Stimulated activated CD4-positive, alpha-beta T cell treated with anti-CD3 and anti-CD28 coated beads, Interleukin-4, amount 100 ng/mL, for 48 hours (primary cell): ENCODE measurements around the gene CD300LD.

Experiments used
- DNase-seq, 2 donors: peaks; one replicate each; pipeline ENCODE4 v3.0.0-alpha.2; 2020; ENCODE audit warnings: low read depth in 2 of 2

The CD300LD gene

GRCh38 chr17:74543891-74544760 lies 48.0 kb downstream of the CD300LD start:
- no peak for DNase-seq

DNA sequence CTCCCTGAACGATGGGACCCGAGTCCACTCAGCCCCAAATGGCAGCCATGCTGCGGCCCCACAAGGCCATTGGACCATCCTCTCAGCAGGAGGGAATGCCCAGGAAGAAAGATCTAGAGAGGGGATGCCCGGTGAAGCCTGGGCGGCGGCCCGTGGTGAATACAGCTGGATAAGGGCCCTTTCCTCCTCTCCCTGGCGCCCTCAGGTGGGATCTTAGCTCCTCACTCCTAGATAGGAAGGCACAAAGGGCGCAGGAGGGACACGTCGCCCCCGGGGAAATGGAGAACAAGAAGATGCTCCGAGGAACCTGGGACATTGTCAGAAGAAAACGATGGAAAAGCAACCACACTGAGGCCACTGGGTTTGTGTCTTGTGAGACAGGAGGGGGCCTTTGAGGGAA lies 48.7 kb downstream of the CD300LD start:
- DNase-seq: no peak

DNA sequence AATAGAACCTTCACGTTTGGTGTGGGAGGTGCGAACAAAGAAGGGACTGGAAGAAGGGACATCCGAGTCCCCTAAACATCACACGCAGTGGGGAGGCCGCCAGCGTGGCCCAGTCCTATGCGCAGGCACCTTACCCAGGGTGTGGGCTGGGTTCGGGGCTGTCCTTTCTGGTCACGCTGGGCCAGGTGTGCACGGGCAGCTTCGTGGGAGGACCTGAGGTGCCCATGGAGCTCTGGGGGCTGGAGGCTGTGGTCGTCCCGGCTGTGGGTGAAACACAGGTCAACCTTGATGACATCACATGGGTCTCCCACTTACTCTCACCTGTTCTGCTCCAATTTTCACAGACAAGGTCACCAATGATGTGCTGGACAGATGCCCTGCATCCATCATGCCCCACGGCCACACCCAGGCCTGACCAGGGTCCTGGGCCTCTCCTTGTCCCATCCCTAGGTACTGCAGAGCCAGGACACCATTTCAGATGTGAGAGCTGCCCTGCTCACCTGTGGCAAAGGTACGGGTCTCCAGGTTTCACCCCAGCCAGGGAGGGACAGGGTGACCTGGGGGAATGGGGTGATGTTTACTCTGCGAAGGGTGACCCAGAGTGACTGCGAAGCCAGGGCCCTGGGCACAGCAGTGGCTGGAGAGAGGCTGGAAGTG lies 49.2 kb downstream of the CD300LD start:
- DNase-seq: no peak

GRCh38 chr17:74542166-74542565 lies 49.9 kb downstream of the CD300LD start:
- no peak for DNase-seq

DNA sequence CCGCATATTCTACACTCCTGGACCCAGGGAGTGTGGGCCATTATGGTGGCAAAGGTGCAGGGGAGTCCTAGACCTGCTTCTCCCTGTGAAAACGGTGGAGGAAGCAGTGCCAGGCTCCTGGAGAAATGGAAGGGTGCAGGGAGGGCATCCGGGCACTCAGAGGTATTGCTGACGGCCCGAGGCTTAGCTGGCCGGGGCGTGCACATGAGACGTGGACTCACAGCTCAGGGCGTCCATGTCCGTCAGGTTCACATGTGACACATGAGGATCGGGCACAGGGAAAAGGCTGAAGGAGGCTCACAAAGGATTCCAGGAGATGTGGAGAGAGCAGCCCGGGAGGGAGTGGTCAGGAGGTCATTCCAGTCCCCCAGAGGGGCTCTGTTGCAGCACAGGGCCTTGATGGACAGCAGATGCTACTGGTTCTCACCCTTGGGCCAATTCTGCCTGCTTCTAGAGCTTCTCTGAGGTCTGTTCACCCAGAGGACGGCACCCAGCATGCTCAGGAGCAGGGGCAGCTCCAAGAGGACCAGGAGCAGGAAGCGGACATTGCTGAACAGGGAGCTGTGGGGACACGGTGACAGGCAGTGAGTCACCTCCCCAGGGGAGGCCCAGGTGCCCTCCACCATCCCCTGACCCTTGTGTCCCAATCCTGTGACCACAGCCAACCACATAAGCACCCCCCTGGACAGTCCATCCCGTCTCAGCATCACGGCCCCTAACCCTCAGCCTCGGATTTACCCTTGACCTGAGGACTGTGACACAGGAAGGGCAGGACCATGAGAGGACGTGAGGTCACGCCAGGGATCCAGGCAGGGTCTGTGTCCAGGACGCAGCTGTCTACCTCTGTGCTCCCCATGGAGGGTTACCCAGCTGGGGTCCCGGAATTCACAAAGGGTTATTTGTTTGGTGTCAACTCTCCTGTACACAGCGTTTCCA lies 50.6 kb downstream of the CD300LD start:
- no peak for DNase-seq

DNA sequence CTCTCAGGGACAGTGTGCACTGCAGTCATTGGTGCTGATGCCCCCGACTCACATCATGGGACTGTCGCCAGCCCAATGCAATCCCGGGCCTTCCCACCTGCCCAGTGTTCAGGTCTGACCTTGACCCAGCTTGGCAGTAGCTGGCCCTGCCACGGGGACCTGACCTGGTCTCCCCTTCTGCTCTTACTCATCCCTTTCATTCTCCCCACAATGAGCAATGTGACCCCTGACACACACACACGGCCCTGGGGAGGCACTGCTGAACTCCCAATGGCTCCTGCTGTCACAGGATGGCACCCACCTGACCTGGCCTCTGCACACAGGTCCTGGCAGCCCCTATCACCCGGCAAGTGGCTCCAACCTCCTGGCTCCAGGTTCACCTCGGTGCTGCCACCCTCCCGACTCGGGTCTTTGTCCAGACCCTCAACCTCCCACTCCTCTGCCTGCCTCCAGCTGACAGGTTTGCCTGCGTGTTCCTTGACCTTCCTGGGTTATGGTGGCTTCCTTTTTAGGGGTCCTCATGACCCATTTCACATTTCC lies 52.7 kb downstream of the CD300LD start:
- DNase-seq: no peak

- DNase-seq: no peak
Observed at GRCh38 chr17:74536890-74537289, 55.2 kb downstream of the CD300LD start.

DNA sequence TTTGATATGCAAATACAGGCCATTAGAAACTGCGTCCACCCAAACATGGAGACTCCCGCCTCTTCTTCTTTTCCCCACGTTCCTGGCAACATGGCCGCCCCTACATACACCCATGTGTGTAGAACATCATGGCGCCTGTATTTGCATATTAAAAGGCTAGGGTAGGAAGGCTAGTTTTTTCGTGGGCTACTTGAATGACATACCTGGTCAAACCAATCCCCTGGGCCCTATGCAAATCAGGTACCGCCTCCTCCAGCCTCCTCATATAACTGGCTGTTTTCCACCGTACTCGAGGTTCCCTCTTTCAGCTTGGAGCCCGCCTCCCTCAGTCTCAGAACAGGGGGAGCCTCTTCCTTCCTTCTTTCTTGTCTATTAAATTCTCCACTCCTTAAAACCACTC lies 60.0 kb downstream of the CD300LD start:
- no peak for DNase-seq

- DNase-seq: no peak
Observed at GRCh38 chr17:74531231-74531761, 60.8 kb downstream of the CD300LD start, which contains the start of gene CD300LB. CD300LB (minus strand) TSS chr17:74531475; CDS start chr17:74531350, 125 bp downstream.

DNA sequence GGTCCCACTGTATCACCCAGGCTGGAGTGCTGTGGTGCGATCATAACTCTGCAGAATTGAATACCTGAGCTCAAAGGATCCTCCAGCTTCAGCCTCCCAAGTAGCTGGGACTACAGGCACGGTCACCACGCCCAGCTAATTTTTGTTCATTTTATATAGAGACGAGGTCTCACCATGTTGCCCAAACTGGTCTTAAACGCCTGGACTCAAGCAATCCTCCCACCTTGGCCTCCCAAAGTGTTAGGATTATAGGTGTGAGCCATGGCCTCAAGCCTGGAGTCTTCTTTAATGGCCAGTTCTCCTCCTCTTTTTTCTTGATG lies 61.3 kb downstream of the CD300LD start:
- DNase-seq: no peak
